ENCODE results near the gene CCL17. TPM values are rescaled to one million over a fixed set of nuclear protein-coding genes. Genes with fewer than 3 reads are reported as not detected.
"Not testable (repeated sequence)": the region's sequence is repeated elsewhere in the genome, so short reads cannot be mapped to it uniquely, and the experiment has no call there.

Gene CCL17
- total RNA-seq, 1 donor from 2014 or later = not detected

DNA sequence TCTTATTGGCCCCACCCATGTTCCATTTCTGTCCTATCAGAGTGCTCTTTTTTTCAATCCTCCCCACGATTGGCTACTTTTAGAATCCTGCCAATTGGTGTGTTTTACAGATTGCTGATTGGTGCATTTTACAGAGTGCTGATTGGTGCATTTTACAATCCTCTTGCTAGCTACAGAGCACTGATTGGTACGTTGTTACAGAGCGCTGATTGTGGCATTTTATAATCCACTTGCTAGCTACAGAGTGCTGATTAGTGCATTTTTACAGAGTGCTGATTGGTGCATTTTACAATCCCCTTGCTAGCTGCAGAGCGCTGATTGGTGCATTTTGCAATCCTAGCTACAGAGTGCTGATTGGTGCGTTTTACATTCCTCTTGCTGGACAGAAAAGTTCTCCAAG lies 9.5 kb upstream of the CCL17 start:
- no peaks in the 10 kb centered on the region for H3K36me3 ChIP-seq (ENCODE audit: control insufficient read depth in 3 of 3, insufficient read depth in 3 of 3, low read length in 3 of 3)
- no peak overlapping the region for H3K27ac ChIP-seq (ENCODE audit: low read depth, low read length)
- H3K4me3 ChIP-seq (ENCODE audit: low read length in 3 of 3) = no peak overlapping the region
- H3K9me3 ChIP-seq (ENCODE audit: control insufficient read depth in 3 of 3, low read length in 3 of 3) = peaks cover 0 to 4% (median 0%) of the 10 kb centered on the region in 3 donors
- peaks cover 0 to 4% (median 0%) of the 10 kb centered on the region in 3 donors for H3K4me1 ChIP-seq (ENCODE audit: control insufficient read depth in 3 of 3, insufficient read depth in 3 of 3, low read length in 3 of 3)
- H3K27me3 ChIP-seq (ENCODE audit: control insufficient read depth in 3 of 3, insufficient read depth in 3 of 3, low read length in 3 of 3) = peaks cover 0 to 3% (median 2%) of the 10 kb centered on the region in 3 donors
- no peak overlapping the region for H3K9ac ChIP-seq (ENCODE audit: low read depth in 1 of 3, low read length in 3 of 3)

DNA sequence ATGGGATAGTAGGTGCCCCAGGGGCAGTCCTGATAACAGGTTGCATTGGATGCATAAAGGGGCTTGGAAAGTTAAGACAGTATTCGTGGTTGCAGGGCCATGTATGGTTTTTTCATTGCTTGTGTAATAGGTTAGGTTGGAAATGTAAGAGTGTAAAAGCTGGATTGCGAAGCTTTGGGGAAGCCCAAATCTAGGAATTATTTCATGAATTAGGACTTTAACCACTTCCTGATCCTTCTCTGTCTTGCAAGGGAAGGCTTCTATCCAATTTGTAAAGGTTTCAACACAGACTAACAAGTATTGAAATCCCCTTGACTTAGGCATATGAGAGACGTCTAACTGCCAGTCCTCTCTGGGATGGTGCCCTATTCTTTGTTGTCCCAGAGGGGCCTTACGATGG lies 7.8 kb upstream of the CCL17 start:
- peaks cover 0 to 4% (median 0%) of the 10 kb centered on the region in 3 donors for H3K4me1 ChIP-seq (ENCODE audit: control insufficient read depth in 3 of 3, insufficient read depth in 3 of 3, low read length in 3 of 3)
- H3K4me3 ChIP-seq (ENCODE audit: low read length in 3 of 3) = no peak overlapping the region
- no peak overlapping the region for H3K27ac ChIP-seq (ENCODE audit: low read depth, low read length)
- no peaks in the 10 kb centered on the region for H3K9me3 ChIP-seq (ENCODE audit: control insufficient read depth in 3 of 3, low read length in 3 of 3)
- no peaks in the 10 kb centered on the region for H3K36me3 ChIP-seq (ENCODE audit: control insufficient read depth in 3 of 3, insufficient read depth in 3 of 3, low read length in 3 of 3)
- H3K27me3 ChIP-seq (ENCODE audit: control insufficient read depth in 3 of 3, insufficient read depth in 3 of 3, low read length in 3 of 3) = peaks cover 0 to 3% (median 2%) of the 10 kb centered on the region in 3 donors
- H3K9ac ChIP-seq (ENCODE audit: low read depth in 1 of 3, low read length in 3 of 3) = no peak overlapping the region

DNA sequence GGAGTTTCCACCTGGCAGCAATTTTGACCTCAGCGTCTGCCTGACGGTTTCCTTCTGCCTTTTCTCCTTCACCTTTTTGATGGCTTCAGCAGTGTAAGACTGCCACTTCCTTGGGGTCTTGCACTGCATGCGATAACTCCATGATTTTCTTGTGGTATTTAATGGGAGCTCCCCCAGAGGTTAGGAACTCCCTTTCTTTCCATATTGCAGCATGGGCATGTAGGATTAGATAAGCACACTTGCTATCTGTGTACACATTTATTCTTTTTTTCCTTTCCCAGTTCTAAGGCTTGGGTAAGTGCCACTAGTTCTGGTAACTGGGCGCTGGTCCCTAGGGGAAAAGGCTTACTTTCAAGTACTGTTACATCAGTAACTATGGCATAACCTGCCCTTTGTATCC lies 7.1 kb upstream of the CCL17 start:
- H3K9ac ChIP-seq (ENCODE audit: low read depth in 1 of 3, low read length in 3 of 3); H3K4me3 ChIP-seq (ENCODE audit: low read length in 3 of 3); H3K27ac ChIP-seq (ENCODE audit: low read depth, low read length); H3K27me3 ChIP-seq (ENCODE audit: control insufficient read depth in 3 of 3, insufficient read depth in 3 of 3, low read length in 3 of 3); H3K4me1 ChIP-seq (ENCODE audit: control insufficient read depth in 3 of 3, insufficient read depth in 3 of 3, low read length in 3 of 3); H3K36me3 ChIP-seq (ENCODE audit: control insufficient read depth in 3 of 3, insufficient read depth in 3 of 3, low read length in 3 of 3); H3K9me3 ChIP-seq (ENCODE audit: control insufficient read depth in 3 of 3, low read length in 3 of 3): not testable (repeated sequence)

DNA sequence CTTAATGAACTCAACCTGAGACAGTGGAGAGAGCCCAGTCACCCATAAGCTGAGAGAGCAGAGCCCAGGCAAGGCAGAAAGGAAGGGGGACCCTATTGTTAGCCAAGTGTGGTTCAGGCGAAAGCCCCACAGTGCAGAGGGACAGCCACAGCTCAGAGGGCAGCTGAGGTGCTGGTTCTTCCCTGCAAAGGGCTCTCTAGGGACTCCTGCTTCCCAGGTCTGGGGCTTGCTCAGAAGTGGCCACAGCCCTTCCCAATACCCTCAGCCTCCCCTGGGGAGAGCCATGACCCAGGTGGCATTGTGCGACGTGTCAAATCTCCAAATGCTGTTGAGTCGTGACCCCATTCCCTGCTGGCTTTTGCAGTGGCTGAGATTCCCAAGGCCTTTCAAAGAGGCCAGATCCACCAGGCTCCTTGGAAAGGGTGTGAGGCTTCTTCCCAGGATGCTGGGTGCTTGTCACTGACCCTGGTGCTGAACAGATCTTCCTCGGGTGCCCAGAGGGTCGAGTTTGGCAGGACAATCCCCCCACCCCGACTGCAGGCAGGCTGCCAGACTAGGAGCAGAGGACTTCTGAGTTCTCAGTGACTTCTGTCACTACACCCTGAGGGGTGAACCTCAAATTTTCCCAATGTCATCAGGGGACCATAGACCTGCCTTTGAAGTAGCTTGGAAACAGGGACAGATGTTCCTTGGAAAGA lies 2.5 kb upstream of the CCL17 start:
- no peak overlapping the region for H3K9ac ChIP-seq (ENCODE audit: low read depth in 1 of 3, low read length in 3 of 3)
- no peaks in the 10 kb centered on the region for H3K9me3 ChIP-seq (ENCODE audit: control insufficient read depth in 3 of 3, low read length in 3 of 3)
- H3K27ac ChIP-seq (ENCODE audit: low read depth, low read length) = no peak overlapping the region
- peaks cover 0 to 4% (median 0%) of the 10 kb centered on the region in 3 donors for H3K27me3 ChIP-seq (ENCODE audit: control insufficient read depth in 3 of 3, insufficient read depth in 3 of 3, low read length in 3 of 3)
- no peaks in the 10 kb centered on the region for H3K36me3 ChIP-seq (ENCODE audit: control insufficient read depth in 3 of 3, insufficient read depth in 3 of 3, low read length in 3 of 3)
- H3K4me3 ChIP-seq (ENCODE audit: low read length in 3 of 3) = no peak overlapping the region
- no peaks in the 10 kb centered on the region for H3K4me1 ChIP-seq (ENCODE audit: control insufficient read depth in 3 of 3, insufficient read depth in 3 of 3, low read length in 3 of 3)

GRCh38 chr16:57405097-57405496 lies 530 bp downstream of the CCL17 start:
- Histone ChIP-seq H3K9ac (ENCODE audit: low read depth in 1 of 3, low read length in 3 of 3) (no peak overlapping the region), H3K9me3 (ENCODE audit: control insufficient read depth in 3 of 3, low read length in 3 of 3) (no peaks in the 10 kb centered on the region), H3K27me3 (ENCODE audit: control insufficient read depth in 3 of 3, insufficient read depth in 3 of 3, low read length in 3 of 3) (peaks cover 0 to 5% (median 4%) of the 10 kb centered on the region in 3 donors), H3K36me3 (ENCODE audit: control insufficient read depth in 3 of 3, insufficient read depth in 3 of 3, low read length in 3 of 3) (no peaks in the 10 kb centered on the region), H3K4me3 (ENCODE audit: low read length in 3 of 3) (no peak overlapping the region), H3K4me1 (ENCODE audit: control insufficient read depth in 3 of 3, insufficient read depth in 3 of 3, low read length in 3 of 3) (peaks cover 5 to 10% (median 6%) of the 10 kb centered on the region in 3 donors), H3K27ac (ENCODE audit: low read depth, low read length) (no peak overlapping the region)

- Histone ChIP-seq H3K4me1 (ENCODE audit: control insufficient read depth in 3 of 3, insufficient read depth in 3 of 3, low read length in 3 of 3) (peaks cover 5 to 10% (median 10%) of the 10 kb centered on the region in 3 donors), H3K36me3 (ENCODE audit: control insufficient read depth in 3 of 3, insufficient read depth in 3 of 3, low read length in 3 of 3) (no peaks in the 10 kb centered on the region), H3K4me3 (ENCODE audit: low read length in 3 of 3) (no peak overlapping the region), H3K9ac (ENCODE audit: low read depth in 1 of 3, low read length in 3 of 3) (no peak overlapping the region), H3K9me3 (ENCODE audit: control insufficient read depth in 3 of 3, low read length in 3 of 3) (no peaks in the 10 kb centered on the region), H3K27me3 (ENCODE audit: control insufficient read depth in 3 of 3, insufficient read depth in 3 of 3, low read length in 3 of 3) (peaks cover 4 to 7% (median 4%) of the 10 kb centered on the region in 3 donors), H3K27ac (ENCODE audit: low read depth, low read length) (no peak overlapping the region)
These were observed 2.3 kb downstream of the CCL17 start for GRCh38 chr16:57406881-57407280.

GRCh38 chr16:57407521-57408353 lies 3.2 kb downstream of the CCL17 start:
- peaks cover 4 to 7% (median 4%) of the 10 kb centered on the region in 3 donors for H3K27me3 ChIP-seq (ENCODE audit: control insufficient read depth in 3 of 3, insufficient read depth in 3 of 3, low read length in 3 of 3)
- H3K27ac ChIP-seq (ENCODE audit: low read depth, low read length) = no peak overlapping the region
- H3K9me3 ChIP-seq (ENCODE audit: control insufficient read depth in 3 of 3, low read length in 3 of 3) = no peaks in the 10 kb centered on the region
- H3K9ac ChIP-seq (ENCODE audit: low read depth in 1 of 3, low read length in 3 of 3) = no peak overlapping the region
- peaks cover 5 to 10% (median 10%) of the 10 kb centered on the region in 3 donors for H3K4me1 ChIP-seq (ENCODE audit: control insufficient read depth in 3 of 3, insufficient read depth in 3 of 3, low read length in 3 of 3)
- no peaks in the 10 kb centered on the region for H3K36me3 ChIP-seq (ENCODE audit: control insufficient read depth in 3 of 3, insufficient read depth in 3 of 3, low read length in 3 of 3)
- H3K4me3 ChIP-seq (ENCODE audit: low read length in 3 of 3) = no peak overlapping the region

GRCh38 chr16:57409065-57409464 lies 4.5 kb downstream of the CCL17 start:
- Histone ChIP-seq H3K27ac (ENCODE audit: low read depth, low read length) (no peak overlapping the region), H3K36me3 (ENCODE audit: control insufficient read depth in 3 of 3, insufficient read depth in 3 of 3, low read length in 3 of 3) (no peaks in the 10 kb centered on the region), H3K4me3 (ENCODE audit: low read length in 3 of 3) (no peak overlapping the region), H3K9ac (ENCODE audit: low read depth in 1 of 3, low read length in 3 of 3) (no peak overlapping the region), H3K9me3 (ENCODE audit: control insufficient read depth in 3 of 3, low read length in 3 of 3) (no peaks in the 10 kb centered on the region), H3K27me3 (ENCODE audit: control insufficient read depth in 3 of 3, insufficient read depth in 3 of 3, low read length in 3 of 3) (peaks cover 2 to 7% (median 4%) of the 10 kb centered on the region in 3 donors), H3K4me1 (ENCODE audit: control insufficient read depth in 3 of 3, insufficient read depth in 3 of 3, low read length in 3 of 3) (peaks cover 5 to 10% (median 10%) of the 10 kb centered on the region in 3 donors)

DNA sequence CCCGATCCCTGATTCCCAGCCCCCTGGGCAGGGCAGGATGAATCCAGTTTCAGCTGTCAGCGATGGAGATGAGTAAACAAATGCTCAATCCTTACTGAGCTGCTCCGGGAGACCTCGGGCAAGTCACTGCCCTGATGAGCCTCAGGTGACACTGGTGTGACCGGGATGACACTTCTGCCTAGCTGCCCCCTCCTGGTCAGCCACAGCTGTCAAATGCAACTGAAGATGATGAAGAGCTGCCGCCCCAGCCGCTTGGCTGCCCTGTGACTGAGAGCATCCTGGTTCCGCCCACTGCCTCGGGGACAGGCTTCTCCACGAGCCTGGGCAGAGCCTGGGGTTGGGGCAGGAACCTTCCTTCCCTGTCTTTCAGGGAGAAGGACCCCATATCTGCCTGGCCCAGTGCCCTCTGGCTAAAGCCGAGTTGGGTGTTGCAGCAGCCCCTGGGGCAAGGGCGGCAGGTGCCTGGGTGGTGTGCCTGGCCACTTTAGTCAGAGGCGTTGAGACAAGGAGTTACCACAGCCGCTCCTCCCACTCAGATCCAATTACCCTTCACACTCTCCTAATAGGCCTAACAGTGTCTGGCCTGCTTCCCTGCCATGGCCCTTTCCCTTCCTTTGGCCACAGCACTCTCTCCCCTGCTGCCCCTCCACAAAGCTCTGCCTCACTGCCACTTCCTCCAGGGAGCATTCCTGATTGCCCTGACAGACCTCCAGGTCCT lies 5.5 kb downstream of the CCL17 start:
- H3K27ac ChIP-seq (ENCODE audit: low read depth, low read length) = no peak overlapping the region
- no peaks in the 10 kb centered on the region for H3K9me3 ChIP-seq (ENCODE audit: control insufficient read depth in 3 of 3, low read length in 3 of 3)
- H3K4me3 ChIP-seq (ENCODE audit: low read length in 3 of 3) = no peak overlapping the region
- no peak overlapping the region for H3K9ac ChIP-seq (ENCODE audit: low read depth in 1 of 3, low read length in 3 of 3)
- H3K36me3 ChIP-seq (ENCODE audit: control insufficient read depth in 3 of 3, insufficient read depth in 3 of 3, low read length in 3 of 3) = no peaks in the 10 kb centered on the region
- H3K4me1 ChIP-seq (ENCODE audit: control insufficient read depth in 3 of 3, insufficient read depth in 3 of 3, low read length in 3 of 3) = peaks cover 5 to 10% (median 10%) of the 10 kb centered on the region in 3 donors
- peaks cover 0 to 7% (median 4%) of the 10 kb centered on the region in 3 donors for H3K27me3 ChIP-seq (ENCODE audit: control insufficient read depth in 3 of 3, insufficient read depth in 3 of 3, low read length in 3 of 3)

All from skeletal muscle tissue (tissue), 4 donors.